22Rv1 (cell line): ENCODE measurements around the gene ENPP5.

Source experiments
- CTCF ChIP-seq: fragments of 450-650 bp; IDR thresholded peaks from 2 replicates; pipeline ENCODE4 v1.5.1; 2017; ENCODE audit warnings: mild to moderate bottlenecking
- ZFX ChIP-seq: fragments of 450-650 bp; IDR thresholded peaks from 2 replicates; pipeline ENCODE4 v1.6.1; 2017; ENCODE audit warnings: antibody characterized with exemption, borderline replicate concordance

DNA sequence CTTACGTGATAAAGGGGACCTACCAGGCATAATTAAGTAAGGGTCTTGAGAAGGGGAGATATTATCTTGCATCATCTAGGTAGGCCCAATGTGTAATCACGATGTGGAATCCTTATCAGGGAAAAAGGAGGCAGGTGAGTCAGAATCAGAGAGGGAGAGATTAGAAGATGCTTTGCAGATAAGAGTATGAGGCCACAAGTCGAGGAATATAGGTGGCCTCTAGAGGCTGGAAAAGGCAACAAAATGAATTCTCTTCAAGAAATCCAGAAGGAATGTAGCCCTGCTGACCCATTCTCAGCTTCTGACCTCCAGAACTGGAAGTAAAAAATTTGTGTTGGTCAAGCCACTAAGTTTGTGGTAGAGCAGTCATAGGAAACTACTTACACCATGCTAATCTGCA is 51.9 kb downstream of the ENPP5 start:
- TF ChIP-seq CTCF (no peak), ZFX (no peak)
